Epithelial cell of esophagus (primary cell): ENCODE results near the gene ZFC3H1.

ENCODE experiments used
- DNase-seq: peaks from one replicate; pipeline ENCODE4 v3.0.0; 2010; ENCODE audit warnings: low read depth
- H3K4me3 ChIP-seq: 2 replicates; pipeline ENCODE4 v1.5.1; 2011; ENCODE audit warnings: mild to moderate bottlenecking, low read length, control low read depth
- TF ChIP-seq, protein P1 (sequence below): IDR thresholded peaks from 2 replicates; pipeline ENCODE4 v1.5.1; 2011; ENCODE audit warnings: low read depth, mild to moderate bottlenecking, low read length, control low read depth, inconsistent platforms; ENCODE audit not compliant: insufficient read depth; ENCODE audit errors: missing control alignments

Gene ZFC3H1, protein sequence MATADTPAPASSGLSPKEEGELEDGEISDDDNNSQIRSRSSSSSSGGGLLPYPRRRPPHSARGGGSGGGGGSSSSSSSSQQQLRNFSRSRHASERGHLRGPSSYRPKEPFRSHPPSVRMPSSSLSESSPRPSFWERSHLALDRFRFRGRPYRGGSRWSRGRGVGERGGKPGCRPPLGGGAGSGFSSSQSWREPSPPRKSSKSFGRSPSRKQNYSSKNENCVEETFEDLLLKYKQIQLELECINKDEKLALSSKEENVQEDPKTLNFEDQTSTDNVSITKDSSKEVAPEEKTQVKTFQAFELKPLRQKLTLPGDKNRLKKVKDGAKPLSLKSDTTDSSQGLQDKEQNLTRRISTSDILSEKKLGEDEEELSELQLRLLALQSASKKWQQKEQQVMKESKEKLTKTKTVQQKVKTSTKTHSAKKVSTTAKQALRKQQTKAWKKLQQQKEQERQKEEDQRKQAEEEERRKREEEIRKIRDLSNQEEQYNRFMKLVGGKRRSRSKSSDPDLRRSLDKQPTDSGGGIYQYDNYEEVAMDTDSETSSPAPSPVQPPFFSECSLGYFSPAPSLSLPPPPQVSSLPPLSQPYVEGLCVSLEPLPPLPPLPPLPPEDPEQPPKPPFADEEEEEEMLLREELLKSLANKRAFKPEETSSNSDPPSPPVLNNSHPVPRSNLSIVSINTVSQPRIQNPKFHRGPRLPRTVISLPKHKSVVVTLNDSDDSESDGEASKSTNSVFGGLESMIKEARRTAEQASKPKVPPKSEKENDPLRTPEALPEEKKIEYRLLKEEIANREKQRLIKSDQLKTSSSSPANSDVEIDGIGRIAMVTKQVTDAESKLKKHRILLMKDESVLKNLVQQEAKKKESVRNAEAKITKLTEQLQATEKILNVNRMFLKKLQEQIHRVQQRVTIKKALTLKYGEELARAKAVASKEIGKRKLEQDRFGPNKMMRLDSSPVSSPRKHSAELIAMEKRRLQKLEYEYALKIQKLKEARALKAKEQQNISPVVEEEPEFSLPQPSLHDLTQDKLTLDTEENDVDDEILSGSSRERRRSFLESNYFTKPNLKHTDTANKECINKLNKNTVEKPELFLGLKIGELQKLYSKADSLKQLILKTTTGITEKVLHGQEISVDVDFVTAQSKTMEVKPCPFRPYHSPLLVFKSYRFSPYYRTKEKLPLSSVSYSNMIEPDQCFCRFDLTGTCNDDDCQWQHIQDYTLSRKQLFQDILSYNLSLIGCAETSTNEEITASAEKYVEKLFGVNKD (N-terminal part only)

DNA sequence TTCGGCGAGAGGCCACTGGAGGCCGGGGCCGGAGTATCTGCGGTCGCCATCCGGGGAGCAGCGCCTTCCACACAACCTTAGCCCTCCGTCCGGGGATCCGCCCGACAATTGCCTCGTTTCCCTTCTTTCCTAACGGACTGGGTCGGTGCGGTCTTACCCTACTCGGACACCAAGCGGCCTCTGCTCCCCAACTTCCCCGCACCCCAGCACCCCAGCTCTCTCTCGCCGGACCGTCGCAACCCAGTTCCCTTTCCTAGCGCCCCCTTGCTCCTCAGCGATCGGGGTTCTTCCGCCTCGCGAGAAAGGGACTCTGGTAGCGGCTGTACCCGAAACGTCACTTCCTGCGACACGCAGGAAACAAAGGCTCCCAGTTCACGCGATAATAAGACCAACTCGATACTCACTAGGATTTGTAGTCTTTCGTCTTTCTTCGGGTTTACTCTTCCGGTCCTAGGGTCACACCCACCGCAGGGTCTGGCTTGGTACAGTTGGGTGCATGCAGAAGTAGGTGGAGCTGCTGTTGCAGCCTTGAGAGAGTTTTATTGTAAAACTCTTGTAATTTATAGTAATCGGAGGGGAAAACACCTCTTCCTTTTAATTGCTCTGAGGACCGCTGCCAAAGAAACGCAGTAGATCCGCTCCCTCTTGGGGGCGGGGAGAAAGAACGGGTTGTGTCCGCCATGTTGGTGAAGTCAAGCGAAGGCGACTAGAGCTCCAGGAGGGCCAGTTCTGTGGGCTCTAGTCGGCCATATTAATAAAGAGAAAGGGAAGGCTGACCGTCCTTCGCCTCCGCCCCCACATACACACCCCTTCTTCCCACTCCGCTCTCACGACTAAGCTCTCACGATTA, at the start of gene ZFC3H1, which contains the start of gene THAP2:
Gene ZFC3H1 (minus strand): TSS at position 288 of the 850 bp plus-strand sequence. CDS start 238 bp downstream, at position 50.
Gene THAP2 (plus strand): TSS at position 741 of the 850 bp plus-strand sequence. CDS start 209 bp downstream, outside the sequence.
- peak; percentile 99 for DNase-seq
- H3K4me3 ChIP-seq: peak within 1 kb of the TSS; percentile 87
- TF ChIP-seq, protein P1, sequence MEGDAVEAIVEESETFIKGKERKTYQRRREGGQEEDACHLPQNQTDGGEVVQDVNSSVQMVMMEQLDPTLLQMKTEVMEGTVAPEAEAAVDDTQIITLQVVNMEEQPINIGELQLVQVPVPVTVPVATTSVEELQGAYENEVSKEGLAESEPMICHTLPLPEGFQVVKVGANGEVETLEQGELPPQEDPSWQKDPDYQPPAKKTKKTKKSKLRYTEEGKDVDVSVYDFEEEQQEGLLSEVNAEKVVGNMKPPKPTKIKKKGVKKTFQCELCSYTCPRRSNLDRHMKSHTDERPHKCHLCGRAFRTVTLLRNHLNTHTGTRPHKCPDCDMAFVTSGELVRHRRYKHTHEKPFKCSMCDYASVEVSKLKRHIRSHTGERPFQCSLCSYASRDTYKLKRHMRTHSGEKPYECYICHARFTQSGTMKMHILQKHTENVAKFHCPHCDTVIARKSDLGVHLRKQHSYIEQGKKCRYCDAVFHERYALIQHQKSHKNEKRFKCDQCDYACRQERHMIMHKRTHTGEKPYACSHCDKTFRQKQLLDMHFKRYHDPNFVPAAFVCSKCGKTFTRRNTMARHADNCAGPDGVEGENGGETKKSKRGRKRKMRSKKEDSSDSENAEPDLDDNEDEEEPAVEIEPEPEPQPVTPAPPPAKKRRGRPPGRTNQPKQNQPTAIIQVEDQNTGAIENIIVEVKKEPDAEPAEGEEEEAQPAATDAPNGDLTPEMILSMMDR: peak; percentile 37

DNA sequence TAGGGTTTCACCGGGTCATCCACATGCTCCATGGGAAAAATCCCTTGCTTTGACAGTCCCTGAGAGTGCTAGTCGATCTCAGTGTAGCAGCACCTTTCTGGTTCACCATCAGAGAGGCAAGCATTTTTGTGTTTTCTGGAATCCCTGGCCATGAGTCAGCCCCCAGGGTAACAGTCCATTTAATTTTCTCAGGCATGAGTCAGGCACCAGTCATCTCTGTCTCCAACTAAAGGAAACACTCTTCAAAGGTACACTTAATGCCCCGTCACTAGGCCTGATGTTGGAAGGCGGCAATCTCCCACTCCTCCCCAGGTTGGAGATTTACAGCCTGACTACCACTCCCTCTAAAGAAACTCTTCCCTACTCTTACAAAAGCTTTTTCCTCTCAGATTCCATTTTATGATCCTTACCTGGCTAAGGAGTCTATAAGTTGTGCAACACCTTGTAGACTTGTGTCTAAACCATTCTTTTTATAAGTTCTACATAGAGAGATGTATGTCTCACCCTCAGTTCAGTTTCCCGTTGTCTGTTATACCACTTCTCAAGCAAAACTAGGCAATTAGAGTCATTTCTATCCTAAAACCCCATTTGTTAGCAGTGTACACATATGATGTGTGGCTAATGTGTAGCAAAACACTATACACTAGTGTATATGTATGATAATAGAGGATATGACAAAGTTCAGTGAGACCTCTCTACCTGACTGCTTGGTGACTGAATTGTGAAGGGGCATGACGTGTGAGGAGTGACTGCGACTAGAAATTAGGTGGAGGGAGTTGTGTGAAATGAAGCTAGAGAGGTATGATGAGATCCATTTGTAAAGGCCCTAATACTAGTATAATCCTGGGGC, 46.9 kb upstream of the ZFC3H1 start:
- H3K4me3 ChIP-seq: no peak overlapping the region
- DNase-seq: peak; percentile 98
- TF ChIP-seq, protein P1: no peak

DNA sequence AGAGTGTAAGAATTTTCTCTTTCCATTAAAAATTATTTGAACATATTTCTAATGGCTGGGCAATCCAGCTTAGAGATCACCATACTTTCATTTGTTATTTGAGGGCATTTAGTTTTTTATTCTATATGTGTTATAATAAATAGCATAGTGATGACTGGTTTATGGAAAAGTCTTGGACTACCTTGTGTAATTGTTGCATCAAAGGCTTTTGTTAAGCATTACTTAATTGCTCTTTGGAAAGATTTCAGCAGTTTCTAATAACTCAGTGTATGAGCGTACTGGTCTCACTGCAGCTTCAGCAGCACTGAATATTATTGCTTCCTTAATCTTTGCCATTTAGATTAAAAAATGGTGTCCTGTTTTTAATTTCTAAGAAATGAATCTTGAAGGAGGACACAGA, 45.0 kb upstream of the ZFC3H1 start:
- no peak overlapping the region for H3K4me3 ChIP-seq
- peak; percentile 77 for DNase-seq
- TF ChIP-seq, protein P1: no peak

DNA sequence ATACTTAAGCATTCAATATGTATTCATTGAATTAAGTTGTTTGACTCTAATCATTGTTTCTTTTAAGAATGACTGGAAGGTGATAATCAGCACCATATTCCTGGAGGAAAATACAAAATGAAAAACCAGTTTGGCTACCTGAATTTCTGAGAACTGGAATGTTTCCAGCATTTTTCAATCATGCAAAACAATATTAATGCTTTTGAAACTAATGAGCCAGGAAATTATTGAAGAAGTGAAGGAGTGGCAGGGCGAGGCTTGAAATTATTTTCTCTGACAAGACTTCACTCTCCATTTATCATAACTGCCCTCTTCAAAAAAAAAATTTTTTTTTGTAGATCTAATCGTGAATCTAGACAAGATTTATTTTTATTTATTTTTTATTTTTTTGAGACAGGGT, 41.3 kb upstream of the ZFC3H1 start:
- TF ChIP-seq, protein P1: no peak
- H3K4me3 ChIP-seq: no peak overlapping the region
- DNase-seq: peak; percentile 58

DNA sequence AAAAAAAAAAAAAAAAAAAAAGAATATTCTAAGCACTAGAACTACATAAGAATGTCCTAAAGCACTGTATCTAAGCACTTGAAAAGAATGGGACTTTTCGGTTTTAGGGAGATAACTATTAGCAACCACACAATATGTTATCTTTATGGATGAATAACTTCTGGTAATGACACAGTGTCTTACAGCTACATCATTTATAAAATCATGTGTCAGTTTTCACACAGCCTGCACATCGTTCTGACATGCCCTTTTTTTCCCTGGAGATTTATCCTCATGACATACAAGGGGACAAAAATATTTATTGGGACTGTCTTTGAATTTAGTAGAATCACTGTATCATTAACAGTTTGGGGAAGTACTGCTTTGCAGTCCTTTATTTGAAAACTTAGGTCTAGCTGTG, 39.6 kb upstream of the ZFC3H1 start:
- TF ChIP-seq, protein P1: no peak
- H3K4me3 ChIP-seq: no peak overlapping the region
- no peak for DNase-seq
